Peyer's patch (tissue), 4 donors: ENCODE measurements around the gene INTU. TPM values are rescaled to one million over a fixed set of nuclear protein-coding genes. Genes with fewer than 3 reads are reported as not detected.

ENCODE experiments used
- DNase-seq, 3 donors: peaks; one replicate each; pipeline ENCODE4 v3.0.0-alpha.2; 2017 to 2019
- H3K27ac ChIP-seq, 4 donors: fragments of 200-600 bp; sonication (generic); one replicate each; pipeline ENCODE4 v1.5.1; 2016 to 2019
- H3K27me3 ChIP-seq, 2 donors: fragments of 200-600 bp; sonication (generic); one replicate each; pipeline ENCODE4 v1.5.1; 2019
- H3K36me3 ChIP-seq, 3 donors: fragments of 200-600 bp; sonication (generic); one replicate each; pipeline ENCODE4 v1.5.1; 2016 to 2019
- H3K4me1 ChIP-seq, 4 donors: fragments of 200-600 bp; sonication (generic); one replicate each; pipeline ENCODE4 v1.5.1; 2016 to 2019
- H3K4me3 ChIP-seq, 4 donors: fragments of 200-600 bp; sonication (generic); 1 replicate in 3 of 4; 2 replicates in 1 of 4; pipeline ENCODE4 v1.5.1; 2016 to 2019; ENCODE audit warnings: mild to moderate bottlenecking in 1 of 4
- H3K9me3 ChIP-seq, 4 donors: fragments of 200-600 bp; sonication (generic); one replicate each; pipeline ENCODE4 v1.5.1; 2016 to 2019; ENCODE audit warnings: mild to moderate bottlenecking in 1 of 4
- CTCF ChIP-seq, 6 experiments: fragments of 450-650 bp in 4 of 6; fragments of 200-600 bp in 2 of 6; sonication (generic) in 1 of 6; IDR thresholded peaks; one replicate each; pipeline ENCODE4 v1.5.1; 2017 to 2019; ENCODE audit warnings: antibody characterized with exemption in 6 of 6, mild to moderate bottlenecking in 3 of 6, moderate library complexity in 1 of 6
- POLR2A ChIP-seq, 2 donors: fragments of 450-650 bp; IDR thresholded peaks; one replicate each; pipeline ENCODE4 v1.5.1; 2017; ENCODE audit warnings: antibody characterized with exemption in 2 of 2, mild to moderate bottlenecking in 2 of 2, moderate library complexity in 2 of 2
- total RNA-seq, 4 donors: library from RNA; depleted of rRNA; stranded (reverse); fragments of >200 nt; gene quantifications; one replicate each; pipeline ENCODE4 v1.1.0, GENCODE V29; 2016

INTU gene
- total RNA-seq, 4 donors from 2014 or later: 1.6 to 14.9 (median 2.3) TPM

DNA sequence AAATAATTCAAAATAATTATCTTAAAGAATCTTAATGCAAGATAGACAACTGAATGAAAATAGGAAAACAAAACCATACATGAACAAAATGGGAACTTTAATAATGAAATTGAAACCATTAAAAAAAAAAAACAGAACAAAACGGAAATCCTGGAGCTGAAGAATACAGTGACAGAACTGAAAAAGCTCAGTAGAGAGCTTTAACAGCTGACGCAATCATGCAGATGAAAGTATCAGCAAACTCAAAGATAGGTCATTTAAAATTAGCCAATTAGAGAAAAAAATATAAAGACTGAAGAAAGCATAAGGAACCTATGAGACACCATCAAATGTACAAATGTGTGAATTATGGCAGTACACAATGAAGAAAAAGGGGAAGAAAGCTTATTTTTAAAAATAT, 116.2 kb downstream of the INTU start:
- Histone ChIP-seq H3K36me3 (no peaks in the 10 kb centered on the region), H3K9me3 (no peaks in the 10 kb centered on the region), H3K27me3 (no peaks in the 10 kb centered on the region), H3K4me3 (no peak overlapping the region), H3K4me1 (no peaks in the 10 kb centered on the region), H3K27ac (no peak overlapping the region)
- TF ChIP-seq POLR2A (IDR thresholded peaks at IDR 0.05): no peak
- no peak for TF ChIP-seq CTCF (IDR thresholded peaks at IDR 0.05)
- no peak for DNase-seq

GRCh38 chr4:127756906-127757305, 124.1 kb downstream of the INTU start:
- Histone ChIP-seq H3K4me1 (no peaks in the 10 kb centered on the region), H3K27ac (no peak overlapping the region), H3K9me3 (no peaks in the 10 kb centered on the region), H3K27me3 (no peaks in the 10 kb centered on the region), H3K4me3 (no peak overlapping the region), H3K36me3 (no peaks in the 10 kb centered on the region)
- no peak for DNase-seq
- no peak for TF ChIP-seq CTCF (IDR thresholded peaks at IDR 0.05)
- TF ChIP-seq POLR2A (IDR thresholded peaks at IDR 0.05): no peak

GRCh38 chr4:127759228-127759820, 126.6 kb downstream of the INTU start:
- Histone ChIP-seq H3K4me3 (no peak overlapping the region), H3K27ac (no peak overlapping the region), H3K9me3 (no peaks in the 10 kb centered on the region), H3K36me3 (no peaks in the 10 kb centered on the region), H3K4me1 (no peaks in the 10 kb centered on the region), H3K27me3 (no peaks in the 10 kb centered on the region)
- DNase-seq: no peak
- no peak for TF ChIP-seq CTCF (IDR thresholded peaks at IDR 0.05)
- TF ChIP-seq POLR2A (IDR thresholded peaks at IDR 0.05): no peak

DNA sequence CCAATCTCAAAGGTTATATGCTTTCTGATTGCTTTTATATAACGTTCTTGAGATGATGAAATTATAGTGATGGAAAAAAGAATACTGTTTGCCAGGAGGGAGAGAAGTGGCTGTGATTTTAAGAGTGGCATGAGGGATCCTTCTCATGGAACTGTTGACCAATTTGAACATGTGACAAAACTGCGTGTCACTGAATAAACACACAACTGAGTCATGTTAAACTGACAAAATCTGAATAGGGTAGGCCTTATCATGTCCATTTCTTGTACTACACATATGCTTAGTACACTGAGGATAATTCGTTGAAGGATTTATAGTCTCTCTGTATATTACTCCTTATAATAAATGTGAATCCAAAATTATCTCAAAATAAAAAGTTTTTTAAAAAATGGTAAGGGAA, 127.1 kb downstream of the INTU start:
- TF ChIP-seq CTCF (IDR thresholded peaks at IDR 0.05): no peak
- Histone ChIP-seq H3K27ac (no peak overlapping the region), H3K4me1 (no peaks in the 10 kb centered on the region), H3K9me3 (no peaks in the 10 kb centered on the region), H3K27me3 (no peaks in the 10 kb centered on the region), H3K4me3 (no peak overlapping the region), H3K36me3 (no peaks in the 10 kb centered on the region)
- DNase-seq: no peak

GRCh38 chr4:127771535-127772275, 138.9 kb downstream of the INTU start:
- TF ChIP-seq POLR2A (IDR thresholded peaks at IDR 0.05): no peak
- no peak for TF ChIP-seq CTCF (IDR thresholded peaks at IDR 0.05)
- H3K9me3 ChIP-seq: no peaks in the 10 kb centered on the region
- no peak overlapping the region for H3K4me3 ChIP-seq
- no peaks in the 10 kb centered on the region for H3K4me1 ChIP-seq
- no peak overlapping the region for H3K27ac ChIP-seq
- no peak for DNase-seq
- H3K36me3 ChIP-seq: no peaks in the 10 kb centered on the region
- H3K27me3 ChIP-seq: no peaks in the 10 kb centered on the region
